PC-3 (cell line): ENCODE results near the gene NATD1.

Source experiments
- CTCF ChIP-seq: fragments of 300-600 bp; sonication (generic); conservative IDR thresholded peaks from 2 replicates; pipeline ENCODE4 v1.5.1; 2017; ENCODE audit warnings: antibody characterized with exemption, low read depth, mild to moderate bottlenecking, low read length
- EZH2 ChIP-seq: fragments of 300-600 bp; sonication (generic); IDR thresholded peaks from one replicate; pipeline ENCODE4 v1.6.1; 2017; ENCODE audit warnings: antibody characterized with exemption, mild to moderate bottlenecking, low read length; ENCODE audit not compliant: unreplicated experiment
- EZH2phosphoT487 ChIP-seq: fragments of 300-600 bp; sonication (generic); IDR thresholded peaks from 2 replicates; pipeline ENCODE4 v1.6.1; 2018; ENCODE audit warnings: mild to moderate bottlenecking, antibody characterized with exemption, low read length, borderline replicate concordance

GRCh38 chr17:21228111-21228510 is 25.1 kb downstream of the NATD1 start:
- no peak for TF ChIP-seq CTCF
- TF ChIP-seq EZH2, result no peak
- no peak for TF ChIP-seq EZH2phosphoT487
